Endothelial cell of umbilical vein (primary cell): ENCODE results near the gene LCN15.

Experiments used
- EZH2 ChIP-seq: IDR thresholded peaks from 2 replicates; pipeline ENCODE4 v1.6.1; 2012; ENCODE audit warnings: borderline replicate concordance, low read depth, mild to moderate bottlenecking, moderate library complexity, low read length, inconsistent platforms; ENCODE audit not compliant: severe bottlenecking
- POLR2A ChIP-seq: IDR thresholded peaks from 2 replicates; pipeline ENCODE4 v1.6.1; 2012; ENCODE audit warnings: low read depth, mild to moderate bottlenecking, control low read depth, low read length
- TF ChIP-seq, protein P1 (sequence below), 2 donors: IDR thresholded peaks; 1 replicate in 1 of 2; 2 replicates in 1 of 2; pipeline ENCODE4 v1.5.1; 2011; ENCODE audit warnings: low read length in 2 of 2, mild to moderate bottlenecking in 2 of 2, moderate library complexity in 2 of 2, control low read depth in 1 of 2, inconsistent platforms in 1 of 2, low read depth in 1 of 2; ENCODE audit not compliant: insufficient read depth in 1 of 2; ENCODE audit errors: extremely low read depth in 1 of 2

DNA sequence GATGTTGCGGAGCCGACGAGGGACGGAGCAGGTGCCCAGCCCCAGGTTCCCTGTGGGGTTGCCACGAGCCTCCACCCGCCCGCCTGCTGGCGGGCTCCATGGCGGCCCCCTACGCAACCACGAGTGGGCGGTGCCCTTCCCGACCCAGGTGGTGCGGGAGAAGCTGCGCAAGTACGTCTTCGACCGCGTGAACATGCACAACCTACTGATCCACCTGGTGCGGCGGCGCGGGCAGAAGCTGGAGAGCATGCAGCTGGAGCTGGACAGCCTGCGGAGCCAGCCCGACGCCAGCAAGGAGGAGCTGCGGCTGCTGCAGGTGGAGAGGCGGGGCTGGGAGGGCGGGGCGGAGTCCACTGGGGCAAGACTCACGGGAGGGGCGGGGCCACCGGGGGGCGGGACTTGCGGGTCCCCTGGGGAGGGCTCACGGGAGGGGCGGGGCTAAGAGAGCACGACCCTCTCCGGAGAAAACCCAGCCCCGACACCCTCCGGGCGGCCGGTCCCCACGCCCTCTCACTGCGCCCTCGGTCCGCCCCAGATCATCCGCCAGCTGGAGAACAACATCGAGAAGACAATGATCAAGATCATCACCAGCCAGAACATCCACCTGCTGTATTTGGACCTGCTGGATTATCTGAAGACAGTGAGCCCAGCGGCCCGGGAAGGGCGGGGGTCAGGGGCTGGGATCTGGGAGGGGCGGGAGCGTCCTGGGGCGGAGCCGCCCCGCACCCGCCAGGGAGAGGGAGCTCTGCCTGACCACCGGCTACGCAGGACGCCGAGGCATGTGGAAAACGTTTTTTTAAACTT lies 35.7 kb upstream of the LCN15 start:
- TF ChIP-seq, protein P1, sequence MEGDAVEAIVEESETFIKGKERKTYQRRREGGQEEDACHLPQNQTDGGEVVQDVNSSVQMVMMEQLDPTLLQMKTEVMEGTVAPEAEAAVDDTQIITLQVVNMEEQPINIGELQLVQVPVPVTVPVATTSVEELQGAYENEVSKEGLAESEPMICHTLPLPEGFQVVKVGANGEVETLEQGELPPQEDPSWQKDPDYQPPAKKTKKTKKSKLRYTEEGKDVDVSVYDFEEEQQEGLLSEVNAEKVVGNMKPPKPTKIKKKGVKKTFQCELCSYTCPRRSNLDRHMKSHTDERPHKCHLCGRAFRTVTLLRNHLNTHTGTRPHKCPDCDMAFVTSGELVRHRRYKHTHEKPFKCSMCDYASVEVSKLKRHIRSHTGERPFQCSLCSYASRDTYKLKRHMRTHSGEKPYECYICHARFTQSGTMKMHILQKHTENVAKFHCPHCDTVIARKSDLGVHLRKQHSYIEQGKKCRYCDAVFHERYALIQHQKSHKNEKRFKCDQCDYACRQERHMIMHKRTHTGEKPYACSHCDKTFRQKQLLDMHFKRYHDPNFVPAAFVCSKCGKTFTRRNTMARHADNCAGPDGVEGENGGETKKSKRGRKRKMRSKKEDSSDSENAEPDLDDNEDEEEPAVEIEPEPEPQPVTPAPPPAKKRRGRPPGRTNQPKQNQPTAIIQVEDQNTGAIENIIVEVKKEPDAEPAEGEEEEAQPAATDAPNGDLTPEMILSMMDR (IDR thresholded peaks at IDR 0.05; ENCODE audit: extremely low read depth in 1 of 2, insufficient read depth in 1 of 2, low read depth in 1 of 2, low read length in 2 of 2), result no peak
- TF ChIP-seq EZH2 (no peak), POLR2A (no peak)
